ENCODE measurements around the gene PARP9. TPM values are rescaled to one million over a fixed set of nuclear protein-coding genes. Genes with fewer than 3 reads are reported as not detected.

Gene PARP9
- total and polyA plus RNA-seq, 10 of the 15 experiments (the other 5 are each of a cell fraction or from before 2014, with no cell fraction given): 34.0 to 122 (median 46.1) TPM

DNA sequence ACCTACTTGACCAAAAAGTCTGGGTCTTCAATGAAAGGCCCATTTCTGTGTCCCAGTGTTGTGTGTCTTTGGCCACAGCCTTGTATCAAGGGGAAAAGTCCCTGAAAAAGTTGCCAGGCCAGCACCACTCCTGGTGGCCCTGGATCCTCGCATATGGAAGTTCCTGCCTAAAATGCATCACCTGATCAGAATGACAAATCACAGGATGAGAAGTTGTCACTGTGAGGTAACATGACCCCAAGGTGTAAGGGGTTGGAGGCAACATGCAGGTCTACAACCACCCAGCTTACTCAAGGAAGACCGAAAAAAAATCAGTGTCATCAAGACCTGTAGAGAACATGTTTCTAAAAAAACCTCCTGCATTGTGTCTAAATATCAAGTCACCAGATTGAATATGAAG is 39.0 kb upstream of the PARP9 start:
- Histone ChIP-seq H3K36me3 (ENCODE audit: control insufficient read depth in 2 of 2, insufficient read depth in 2 of 2, low read length in 1 of 2) (peaks cover 3% of the 10 kb centered on the region in 2 experiments; a peak in 1 of 4 replicates), H4K20me1 (ENCODE audit: control insufficient read depth, insufficient read depth) (no peaks in the 10 kb centered on the region), H3K79me2 (ENCODE audit: control insufficient read depth, insufficient read depth, low read length) (no peaks in the 10 kb centered on the region; the same call in 1 of the 2 replicates), H2AFZ (ENCODE audit: control insufficient read depth, low read depth, low read length) (no peak overlapping the region), H3K27ac (ENCODE audit: control insufficient read depth, insufficient read depth) (no peak overlapping the region), H3K4me2 (ENCODE audit: control insufficient read depth, insufficient read depth) (no peak overlapping the region), H3K4me3 (no peak overlapping the region), H3K9me3 (replicated peaks; ENCODE audit: control insufficient read depth, insufficient read depth, low read length) (no peaks in the 10 kb centered on the region; the same call in 2 of the 3 replicates), H3K9ac (ENCODE audit: control insufficient read depth, insufficient read depth, low read length) (no peak overlapping the region), H3K27me3 (replicated peaks in 1 of 2; ENCODE audit: control insufficient read depth in 2 of 2, insufficient read depth in 2 of 2, low read length in 1 of 2) (no peaks in the 10 kb centered on the region), H3K4me1 (ENCODE audit: control insufficient read depth, insufficient read depth, low read length) (0 out of 2 replicates have a peak, but pooled peaks cover 3% of the 10 kb centered on the region)
- RAD21 ChIA-PET (ENCODE audit: unreplicated experiment): no interaction called here
- POLR2A ChIA-PET: no interaction called here
- SMC1A ChIA-PET (ENCODE audit: uncharacterized antibody, unreplicated experiment): interaction anchor here (1.0 to 2.0 kb wide), 3 partner anchors 9 to 37 kb away, joined by 3 to 4 read pairs (median 3); no protein-coding TSS in a partner anchor
- CTCF ChIA-PET: interaction anchor here (1.4 kb wide), 1 partner anchor 46 kb away, joined by 3 read pairs; no protein-coding TSS in a partner anchor
- no peak for FAIRE-seq
- no TSS peak for BruUV-seq (replicated peaks)
- no peak for DNase-seq (ENCODE audit: low read depth, low spot score)
- in situ Hi-C loops (cut with MboI): no loop called here
- TF ChIP-seq, protein P1, sequence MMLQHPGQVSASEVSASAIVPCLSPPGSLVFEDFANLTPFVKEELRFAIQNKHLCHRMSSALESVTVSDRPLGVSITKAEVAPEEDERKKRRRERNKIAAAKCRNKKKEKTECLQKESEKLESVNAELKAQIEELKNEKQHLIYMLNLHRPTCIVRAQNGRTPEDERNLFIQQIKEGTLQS (IDR thresholded peaks at IDR 0.05; ENCODE audit: borderline replicate concordance, extremely low read depth, low read depth, low read length): no peak
- TF ChIP-seq POLR2AphosphoS5 (IDR thresholded peaks at IDR 0.05; ENCODE audit: low read length) (no peak), TCF7 (IDR thresholded peaks at IDR 0.05; ENCODE audit: borderline replicate concordance) (no peak), SMAD1 (IDR thresholded peaks at IDR 0.05; ENCODE audit: low read depth, partially characterized antibody) (no peak), POLR2A (IDR thresholded peaks at IDR 0.05; ENCODE audit: low read depth, low read length) (no peak), PAX5 (IDR thresholded peaks at IDR 0.05; ENCODE audit: borderline replicate concordance, low read depth, low read length) (no peak), FOXM1 (IDR thresholded peaks at IDR 0.05; ENCODE audit: low read depth, low read length) (no peak), RAD51 (IDR thresholded peaks at IDR 0.05) (no peak), YY1 (IDR thresholded peaks at IDR 0.05; ENCODE audit: low read depth, low read length) (no peak), SIN3A (IDR thresholded peaks at IDR 0.05; ENCODE audit: low read depth, low read length) (no peak), IRF4 (IDR thresholded peaks at IDR 0.05; ENCODE audit: low read depth, low read length) (no peak), ETV6 (conservative IDR thresholded peaks at IDR 0.05 in 1 of 2, IDR thresholded peaks at IDR 0.05 in 1 of 2; ENCODE audit: borderline replicate concordance in 1 of 2, low read depth in 1 of 2) (no peak)
- TF ChIP-seq, protein P2, sequence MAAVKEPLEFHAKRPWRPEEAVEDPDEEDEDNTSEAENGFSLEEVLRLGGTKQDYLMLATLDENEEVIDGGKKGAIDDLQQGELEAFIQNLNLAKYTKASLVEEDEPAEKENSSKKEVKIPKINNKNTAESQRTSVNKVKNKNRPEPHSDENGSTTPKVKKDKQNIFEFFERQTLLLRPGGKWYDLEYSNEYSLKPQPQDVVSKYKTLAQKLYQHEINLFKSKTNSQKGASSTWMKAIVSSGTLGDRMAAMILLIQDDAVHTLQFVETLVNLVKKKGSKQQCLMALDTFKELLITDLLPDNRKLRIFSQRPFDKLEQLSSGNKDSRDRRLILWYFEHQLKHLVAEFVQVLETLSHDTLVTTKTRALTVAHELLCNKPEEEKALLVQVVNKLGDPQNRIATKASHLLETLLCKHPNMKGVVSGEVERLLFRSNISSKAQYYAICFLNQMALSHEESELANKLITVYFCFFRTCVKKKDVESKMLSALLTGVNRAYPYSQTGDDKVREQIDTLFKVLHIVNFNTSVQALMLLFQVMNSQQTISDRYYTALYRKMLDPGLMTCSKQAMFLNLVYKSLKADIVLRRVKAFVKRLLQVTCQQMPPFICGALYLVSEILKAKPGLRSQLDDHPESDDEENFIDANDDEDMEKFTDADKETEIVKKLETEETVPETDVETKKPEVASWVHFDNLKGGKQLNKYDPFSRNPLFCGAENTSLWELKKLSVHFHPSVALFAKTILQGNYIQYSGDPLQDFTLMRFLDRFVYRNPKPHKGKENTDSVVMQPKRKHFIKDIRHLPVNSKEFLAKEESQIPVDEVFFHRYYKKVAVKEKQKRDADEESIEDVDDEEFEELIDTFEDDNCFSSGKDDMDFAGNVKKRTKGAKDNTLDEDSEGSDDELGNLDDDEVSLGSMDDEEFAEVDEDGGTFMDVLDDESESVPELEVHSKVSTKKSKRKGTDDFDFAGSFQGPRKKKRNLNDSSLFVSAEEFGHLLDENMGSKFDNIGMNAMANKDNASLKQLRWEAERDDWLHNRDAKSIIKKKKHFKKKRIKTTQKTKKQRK (IDR thresholded peaks at IDR 0.05; ENCODE audit: low read depth, low read length): no peak
- no peak for ATAC-seq
- 97% methylated on average over 2 of the region's 2 CpGs for WGBS (ENCODE audit: insufficient coverage, insufficient replicate concordance, low lambda C conversion rate, missing lambda C conversion rate)
- intact Hi-C loops (cut with micrococcal nuclease; ENCODE audit: unreplicated experiment): no loop called here

All from GM12878 (cell line).